GM12878 (cell line): ENCODE results near the gene DKKL1. TPM values are rescaled to one million over a fixed set of nuclear protein-coding genes. Genes with fewer than 3 reads are reported as not detected.

Experiments
- ATAC-seq: fragments of 200-7000 bp; cut with Tn5 transposase; 3 replicates; pipeline ENCODE4 v1.9.1; 2020; ENCODE audit warnings: mild to moderate bottlenecking, moderate library complexity
- BruUV-seq: library from RNA; stranded (reverse); fragments of 400-500 nt; replicated peaks from 2 replicates; lab custom pipeline; 2021; lab: Mats Ljungman, UMichigan
- CTCF ChIA-PET: fragments of 300-600 bp; sonication (Branson Sonifier 250); formaldehyde crosslinking; extraction: SDS; loops from one replicate; lab custom pipeline; 2021; ENCODE audit warnings: inconsistent platforms; lab: Yijun Ruan, JAX
- POLR2A ChIA-PET: fragments of 350-600 bp; formaldehyde crosslinking; extraction: SDS; loops from one replicate; lab custom pipeline; 2021; ENCODE audit warnings: inconsistent platforms; lab: Charles Lee
- RAD21 ChIA-PET: fragments of 300-600 bp; sonication (Branson Sonifier 250); formaldehyde crosslinking; loops from one replicate; lab custom pipeline; 2023; ENCODE audit warnings: antibody characterized with exemption; ENCODE audit not compliant: unreplicated experiment; lab: Charles Lee
- SMC1A ChIA-PET: fragments of 300-600 bp; sonication (Branson Sonifier 250); formaldehyde crosslinking; loops from one replicate; lab custom pipeline; 2023; ENCODE audit not compliant: unreplicated experiment, uncharacterized antibody; lab: Charles Lee
- DNase-seq: peaks from one replicate; pipeline ENCODE4 v3.0.0-alpha.2; 2011; ENCODE audit warnings: low read depth, low spot score
- FAIRE-seq: peaks from 3 replicates; lab custom pipeline; 2011; peaks lifted over from hg19 to GRCh38; lab: Jason Lieb, UNC
- H2AFZ ChIP-seq: 2 replicates; pipeline ENCODE4 v1.6.0; 2011; ENCODE audit warnings: low read depth, low read length, control low read depth; ENCODE audit not compliant: control insufficient read depth
- H3K27ac ChIP-seq: 2 replicates; pipeline ENCODE4 v1.5.1; 2011; ENCODE audit warnings: control low read depth; ENCODE audit not compliant: control insufficient read depth, insufficient read depth
- H3K27me3 ChIP-seq, 2 experiments: replicated peaks in 1 of 2; 2 replicates each; pipeline versions ENCODE4 v1.6.0 to v1.6.1; 2011; ENCODE audit warnings: low read length in 1 of 2; ENCODE audit not compliant: control insufficient read depth in 2 of 2, insufficient read depth in 2 of 2
- H3K36me3 ChIP-seq, 2 experiments: 2 replicates each; pipeline ENCODE4 v1.5.1; 2011; ENCODE audit warnings: low read length in 1 of 2; ENCODE audit not compliant: control insufficient read depth in 2 of 2, insufficient read depth in 2 of 2
- H3K4me1 ChIP-seq: 2 replicates; pipeline ENCODE4 v1.6.1; 2011; ENCODE audit warnings: mild to moderate bottlenecking, low read length, moderate library complexity, mixed read lengths; ENCODE audit not compliant: control insufficient read depth, insufficient read depth
- H3K4me2 ChIP-seq: 2 replicates; pipeline ENCODE4 v1.6.0; 2011; ENCODE audit warnings: control low read depth; ENCODE audit not compliant: control insufficient read depth, insufficient read depth
- H3K4me3 ChIP-seq: fragments of 200-600 bp; sonication (generic); 2 replicates; pipeline ENCODE4 v1.5.1; 2016
- H3K79me2 ChIP-seq: 2 replicates; pipeline ENCODE4 v1.6.0; 2011; ENCODE audit warnings: low read length; ENCODE audit not compliant: control insufficient read depth, insufficient read depth
- H3K9ac ChIP-seq: 2 replicates; pipeline ENCODE4 v1.8.0; 2011; ENCODE audit warnings: low read length, control low read depth, mixed read lengths; ENCODE audit not compliant: control insufficient read depth, insufficient read depth
- H3K9me3 ChIP-seq: replicated peaks from 3 replicates; pipeline ENCODE4 v1.5.1; 2011; ENCODE audit warnings: mild to moderate bottlenecking, low read length; ENCODE audit not compliant: control insufficient read depth, insufficient read depth
- H4K20me1 ChIP-seq: 2 replicates; pipeline ENCODE4 v1.6.0; 2011; ENCODE audit not compliant: control insufficient read depth, insufficient read depth
- CHD2 ChIP-seq: IDR thresholded peaks from 2 replicates; pipeline ENCODE4 v1.6.1; 2011; ENCODE audit warnings: low read depth, low read length, improper control_type of control experiment, borderline replicate concordance
- KAT2A ChIP-seq: conservative IDR thresholded peaks from 2 replicates; pipeline ENCODE4 v1.6.1; 2011; ENCODE audit warnings: low read depth, low read length; ENCODE audit not compliant: control insufficient read depth
- MEF2B ChIP-seq: fragments of 450-650 bp; IDR thresholded peaks from 2 replicates; pipeline ENCODE4 v1.6.1; 2018; ENCODE audit warnings: mild to moderate bottlenecking, moderate library complexity; ENCODE audit not compliant: partially characterized antibody, poor library complexity, severe bottlenecking
- NBN ChIP-seq: fragments of 450-650 bp; IDR thresholded peaks from 2 replicates; pipeline ENCODE4 v1.6.1; 2016
- PAX8 ChIP-seq: fragments of 450-650 bp; IDR thresholded peaks from 2 replicates; pipeline ENCODE4 v1.6.1; 2017; ENCODE audit warnings: mild to moderate bottlenecking, moderate library complexity
- RELA ChIP-seq: fragments of 450-650 bp; IDR thresholded peaks from 2 replicates; pipeline ENCODE4 v1.8.0; 2014; ENCODE audit warnings: borderline replicate concordance; ENCODE audit not compliant: partially characterized antibody
- RELB ChIP-seq: fragments of 450-650 bp; IDR thresholded peaks from 2 replicates; pipeline ENCODE4 v1.6.1; 2017; ENCODE audit warnings: low read depth, mild to moderate bottlenecking, moderate library complexity
- SMC3 ChIP-seq: IDR thresholded peaks from 2 replicates; pipeline ENCODE4 v1.6.1; 2011; ENCODE audit warnings: low read length, improper control_type of control experiment, borderline replicate concordance
- SREBF2 ChIP-seq: IDR thresholded peaks from 2 replicates; pipeline ENCODE4 v1.6.1; 2012; ENCODE audit warnings: mild to moderate bottlenecking, low read length
- SUPT20H ChIP-seq: IDR thresholded peaks from 2 replicates; pipeline ENCODE4 v1.6.1; 2011; ENCODE audit warnings: low read depth, mild to moderate bottlenecking, low read length, moderate library complexity, borderline replicate concordance; ENCODE audit not compliant: control insufficient read depth
- WRNIP1 ChIP-seq: IDR thresholded peaks from 2 replicates; pipeline ENCODE4 v1.6.1; 2011; ENCODE audit warnings: low read depth, low read length, improper control_type of control experiment, borderline replicate concordance
- ZBTB33 ChIP-seq: fragments of 450-650 bp; IDR thresholded peaks from 2 replicates; pipeline ENCODE4 v1.6.1; 2017; ENCODE audit warnings: mild to moderate bottlenecking
- ZNF384 ChIP-seq: IDR thresholded peaks from 2 replicates; pipeline ENCODE4 v1.6.1; 2012; ENCODE audit warnings: low read depth, mild to moderate bottlenecking, low read length, improper control_type of control experiment, borderline replicate concordance
- ZNF622 ChIP-seq: fragments of 450-650 bp; IDR thresholded peaks from 2 replicates; pipeline ENCODE4 v1.6.1; 2017; ENCODE audit warnings: mild to moderate bottlenecking, inconsistent platforms
- WGBS: methylation state at CpG from one replicate; pipeline ENCODE4 v1.1.6; 2016; ENCODE audit warnings: low lambda C conversion rate; ENCODE audit not compliant: insufficient replicate concordance, insufficient coverage; ENCODE audit errors: missing lambda C conversion rate; 5-methylcytosine and 5-hydroxymethylcytosine counted together
- in situ Hi-C: fragments of 300-500 bp; cut with MboI; formaldehyde crosslinking; loops from 9 replicates; pipeline ENCODE4 v1.14.3; 2018; ENCODE audit warnings: mixed read lengths
- intact Hi-C: fragments of 100-400 bp; cut with micrococcal nuclease; formaldehyde crosslinking; loops from one replicate; pipeline ENCODE4 v1.14.2; 2022; ENCODE audit not compliant: unreplicated experiment
- polyA plus RNA-seq, 11 experiments: library from polyadenylated mRNA; depleted of rRNA in 4 of 11; unstranded in 6 of 11; stranded (reverse) in 5 of 11; fragments of >200 nt; fragmentation: Nextera tagmentation in 4 of 11; fragmentation: Illumina TruSeq in 1 of 11; extraction: Ambion mirVana in 4 of 11; extraction: Trizol in 1 of 11; gene quantifications; 1 replicate in 1 of 11; 2 replicates in 10 of 11; pipeline versions ENCODE4 v1.2.1 to v1.2.3, GENCODE V29; 2011 to 2016; ENCODE audit warnings: inconsistent platforms in 2 of 11, missing spikeins in 2 of 11, low read depth in 1 of 11
- total RNA-seq, 4 experiments: library from RNA; depleted of rRNA in 3 of 4; stranded (reverse); fragments of >200 nt in 3 of 4; fragmentation: Illumina TruSeq in 1 of 4; extraction: Trizol in 1 of 4; gene quantifications; 2 replicates each; pipeline versions ENCODE4 v1.2.1 to v1.2.3, GENCODE V29; 2013 to 2021
- TF ChIP-seq, protein P1 (sequence below): fragments of 450-650 bp; IDR thresholded peaks from 2 replicates; pipeline ENCODE4 v1.6.1; 2017; ENCODE audit warnings: mild to moderate bottlenecking, moderate library complexity

Gene DKKL1
- total and polyA plus RNA-seq, 10 of the 15 experiments (the other 5 are each of a cell fraction or from before 2014, with no cell fraction given), result not detected

GRCh38 chr19:49335071-49335783, 28.4 kb upstream of the DKKL1 start, which contains the start of gene CD37:
Gene CD37 (plus strand): TSS chr19:49335406. CDS start chr19:49335541, 135 bp downstream.
- ATAC-seq, result peak; percentile 56
- Histone ChIP-seq H4K20me1 (no peaks in the 10 kb centered on the region), H3K4me2 (peak within 1 kb of the TSS; percentile 99), H3K9me3 (no peaks in the 10 kb centered on the region), H3K27me3 (no peaks in the 10 kb centered on the region), H3K27ac (peak within 1 kb of the TSS; percentile 98), H3K79me2 (peaks cover 43% of the 10 kb centered on the region), H3K4me1 (peaks cover 60% of the 10 kb centered on the region), H2AFZ (peak within 1 kb of the TSS; percentile 77), H3K36me3 (0 out of 4 replicates have a peak, but pooled peaks cover 0 to 3% of the 10 kb centered on the region in 2 experiments), H3K4me3 (peak within 1 kb of the TSS; percentile 86), H3K9ac (peak within 1 kb of the TSS; percentile 94)
- ChIA-PET RAD21 (interaction anchor here (0.8 to 1.5 kb wide), 4 partner anchors 9 to 135 kb away, joined by 3 to 10 read pairs (median 4); partner anchors contain the start of gene ALDH16A1), POLR2A (interaction anchor here (0.5 to 3.5 kb wide), 4 partner anchors 9 to 1165 kb away, joined by 3 to 24 read pairs (median 6); partner anchors contain the start of genes GYS1 and RUVBL2), CTCF (interaction anchor here (0.5 to 1.6 kb wide), 6 partner anchors 18 to 138 kb away, joined by 3 to 7 read pairs (median 4); partner anchors contain the start of genes FLT3LG and TEAD2), SMC1A (interaction anchor here (0.8 to 1.9 kb wide), 6 partner anchors 9 to 160 kb away, joined by 3 to 8 read pairs (median 4); partner anchors contain the start of gene SLC6A16)
- 2% methylated on average over 13 of the region's 13 CpGs for WGBS
- peak; percentile 75 for FAIRE-seq
- intact Hi-C loops (no loop called here), in situ Hi-C loops (no loop called here)
- BruUV-seq, result TSS peak; percentile 69
- DNase-seq, result no peak
- no peak for TF ChIP-seq ZBTB33
- TF ChIP-seq KAT2A, result no peak
- TF ChIP-seq, protein P1, sequence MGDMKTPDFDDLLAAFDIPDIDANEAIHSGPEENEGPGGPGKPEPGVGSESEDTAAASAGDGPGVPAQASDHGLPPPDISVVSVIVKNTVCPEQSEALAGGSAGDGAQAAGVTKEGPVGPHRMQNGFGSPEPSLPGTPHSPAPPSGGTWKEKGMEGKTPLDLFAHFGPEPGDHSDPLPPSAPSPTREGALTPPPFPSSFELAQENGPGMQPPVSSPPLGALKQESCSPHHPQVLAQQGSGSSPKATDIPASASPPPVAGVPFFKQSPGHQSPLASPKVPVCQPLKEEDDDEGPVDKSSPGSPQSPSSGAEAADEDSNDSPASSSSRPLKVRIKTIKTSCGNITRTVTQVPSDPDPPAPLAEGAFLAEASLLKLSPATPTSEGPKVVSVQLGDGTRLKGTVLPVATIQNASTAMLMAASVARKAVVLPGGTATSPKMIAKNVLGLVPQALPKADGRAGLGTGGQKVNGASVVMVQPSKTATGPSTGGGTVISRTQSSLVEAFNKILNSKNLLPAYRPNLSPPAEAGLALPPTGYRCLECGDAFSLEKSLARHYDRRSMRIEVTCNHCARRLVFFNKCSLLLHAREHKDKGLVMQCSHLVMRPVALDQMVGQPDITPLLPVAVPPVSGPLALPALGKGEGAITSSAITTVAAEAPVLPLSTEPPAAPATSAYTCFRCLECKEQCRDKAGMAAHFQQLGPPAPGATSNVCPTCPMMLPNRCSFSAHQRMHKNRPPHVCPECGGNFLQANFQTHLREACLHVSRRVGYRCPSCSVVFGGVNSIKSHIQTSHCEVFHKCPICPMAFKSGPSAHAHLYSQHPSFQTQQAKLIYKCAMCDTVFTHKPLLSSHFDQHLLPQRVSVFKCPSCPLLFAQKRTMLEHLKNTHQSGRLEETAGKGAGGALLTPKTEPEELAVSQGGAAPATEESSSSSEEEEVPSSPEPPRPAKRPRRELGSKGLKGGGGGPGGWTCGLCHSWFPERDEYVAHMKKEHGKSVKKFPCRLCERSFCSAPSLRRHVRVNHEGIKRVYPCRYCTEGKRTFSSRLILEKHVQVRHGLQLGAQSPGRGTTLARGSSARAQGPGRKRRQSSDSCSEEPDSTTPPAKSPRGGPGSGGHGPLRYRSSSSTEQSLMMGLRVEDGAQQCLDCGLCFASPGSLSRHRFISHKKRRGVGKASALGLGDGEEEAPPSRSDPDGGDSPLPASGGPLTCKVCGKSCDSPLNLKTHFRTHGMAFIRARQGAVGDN, result peak; percentile 67
- no peak for TF ChIP-seq PAX8
- TF ChIP-seq NBN, result peak; percentile 91
- peak; percentile 66; the same call in 1 of the 2 replicates for TF ChIP-seq RELB
- no peak for TF ChIP-seq SUPT20H
- TF ChIP-seq SMC3, result no peak
- TF ChIP-seq RELA, result no peak
- no peak for TF ChIP-seq ZNF622
- TF ChIP-seq WRNIP1, result no peak
- TF ChIP-seq SREBF2, result no peak
- TF ChIP-seq CHD2, result 0 out of 2 replicates have a peak, but pooled peaks have one; percentile 7
- no peak for TF ChIP-seq ZNF384
- peak; percentile 16 for TF ChIP-seq MEF2B
